H1 (cell line): ENCODE measurements around the gene DYSF. TPM values are rescaled to one million over a fixed set of nuclear protein-coding genes. Genes with fewer than 3 reads are reported as not detected.

Source experiments
- CTCF ChIA-PET: fragments of 300-600 bp; sonication (Branson Sonifier 250); formaldehyde crosslinking; loops from one replicate; lab custom pipeline; 2021; ENCODE audit not compliant: partially characterized antibody; lab: Charles Lee
- POLR2A ChIA-PET: fragments of 300-600 bp; sonication (Branson Sonifier 250); formaldehyde crosslinking; loops from one replicate; lab custom pipeline; 2021; ENCODE audit warnings: inconsistent platforms; ENCODE audit not compliant: partially characterized antibody; lab: Charles Lee
- DNase-seq, 2 experiments: peaks; one replicate each; pipeline versions ENCODE4 v3.0.0 to v3.0.0-alpha.2; 2010 to 2022; ENCODE audit warnings: low spot score in 2 of 2, low read depth in 1 of 2, mixed read lengths in 1 of 2
- FAIRE-seq: peaks from 2 replicates; lab custom pipeline; 2011; peaks lifted over from hg19 to GRCh38; lab: Jason Lieb, UNC
- H2AFZ ChIP-seq: 2 replicates; pipeline ENCODE4 v1.8.1; 2012; ENCODE audit warnings: low read length, inconsistent platforms
- H2AK5ac ChIP-seq: 2 replicates; pipeline ENCODE4 v1.6.1; 2013; ENCODE audit warnings: low read depth, low read length
- H2BK120ac ChIP-seq: replicated peaks from 2 replicates; pipeline ENCODE3; 2013; ENCODE audit warnings: low read depth, low read length, inconsistent platforms
- H2BK12ac ChIP-seq: 2 replicates; pipeline ENCODE4 v1.6.1; 2013; ENCODE audit warnings: low read depth, low read length
- H2BK15ac ChIP-seq: 2 replicates; pipeline ENCODE4 v1.6.1; 2013; ENCODE audit warnings: low read length
- H2BK20ac ChIP-seq: 2 replicates; pipeline ENCODE4 v1.6.1; 2013; ENCODE audit warnings: low read length
- H2BK5ac ChIP-seq: 2 replicates; pipeline ENCODE4 v1.6.1; 2013; ENCODE audit warnings: low read depth, low read length
- H3K14ac ChIP-seq: 2 replicates; pipeline ENCODE4 v1.6.1; 2013; ENCODE audit warnings: inconsistent platforms; ENCODE audit not compliant: insufficient read length
- H3K18ac ChIP-seq: 2 replicates; pipeline ENCODE4 v1.6.1; 2013; ENCODE audit warnings: low read length; ENCODE audit errors: extremely low read depth
- H3K23ac ChIP-seq: 2 replicates; pipeline ENCODE4 v1.6.1; 2013; ENCODE audit warnings: inconsistent platforms; ENCODE audit not compliant: insufficient read length
- H3K23me2 ChIP-seq: 2 replicates; pipeline ENCODE4 v1.6.1; 2013; ENCODE audit warnings: low read depth, low read length
- H3K27ac ChIP-seq: 2 replicates; pipeline ENCODE4 v1.6.1; 2011; ENCODE audit warnings: low read depth, low read length, inconsistent platforms
- H3K27me3 ChIP-seq, 4 experiments: replicated peaks in 1 of 4; 1 replicate in 1 of 4; 2 replicates in 3 of 4; pipeline versions ENCODE4 v1.6.1 to v1.8.1; 2011 to 2013; ENCODE audit warnings: low read length in 3 of 4, mild to moderate bottlenecking in 3 of 4, inconsistent platforms in 2 of 4, mixed read lengths in 2 of 4, moderate library complexity in 1 of 4; ENCODE audit not compliant: control insufficient read depth in 3 of 4, insufficient read depth in 3 of 4; ENCODE audit errors: extremely low read depth in 1 of 4
- H3K36me3 ChIP-seq, 4 experiments: 2 replicates each; pipeline versions ENCODE4 v1.6.1 to v1.8.1; 2011 to 2013; ENCODE audit warnings: mild to moderate bottlenecking in 4 of 4, low read length in 3 of 4, moderate library complexity in 2 of 4, control low read depth in 1 of 4, inconsistent platforms in 1 of 4; ENCODE audit not compliant: insufficient read depth in 4 of 4, control insufficient read depth in 2 of 4
- H3K4ac ChIP-seq: replicated peaks from 2 replicates; pipeline ENCODE3; 2013; ENCODE audit warnings: low read length, low read depth, mixed read lengths, inconsistent platforms; ENCODE audit not compliant: insufficient read length
- H3K4me1 ChIP-seq, 4 experiments: replicated peaks in 1 of 4; 1 replicate in 1 of 4; 2 replicates in 3 of 4; pipeline versions ENCODE4 v1.6.1 to v1.8.1; 2011 to 2013; ENCODE audit warnings: low read length in 3 of 4, inconsistent platforms in 2 of 4, mixed read lengths in 1 of 4; ENCODE audit not compliant: insufficient read depth in 4 of 4, control insufficient read depth in 3 of 4
- H3K4me2 ChIP-seq, 2 experiments: 2 replicates each; pipeline versions ENCODE4 v1.6.1 to v1.8.1; 2011 to 2013; ENCODE audit warnings: low read depth in 2 of 2, low read length in 2 of 2, control low read depth in 1 of 2, inconsistent platforms in 1 of 2, mild to moderate bottlenecking in 1 of 2; ENCODE audit not compliant: insufficient read depth in 1 of 2
- H3K4me3 ChIP-seq, 4 experiments: fragments of 200-600, 300-600 bp in 1 of 4; sonication (generic), shearing (Covaris generic), sonication (Bioruptor Twin) in 1 of 4; 2 replicates each; pipeline versions ENCODE4 v1.5.1 to v1.8.1; 2011 to 2016; ENCODE audit warnings: low read length in 4 of 4, low read depth in 3 of 4, control low read depth in 2 of 4, inconsistent platforms in 2 of 4, mild to moderate bottlenecking in 2 of 4, mixed read lengths in 1 of 4, moderate library complexity in 1 of 4; ENCODE audit not compliant: insufficient read depth in 2 of 4; ENCODE audit errors: extremely low read depth in 1 of 4
- H3K56ac ChIP-seq: replicated peaks from 2 replicates; pipeline ENCODE3; 2013; ENCODE audit warnings: low read depth, mild to moderate bottlenecking, mixed read lengths, low read length, inconsistent platforms; ENCODE audit not compliant: insufficient read length
- H3K79me1 ChIP-seq: 2 replicates; pipeline ENCODE4 v1.6.1; 2013; ENCODE audit warnings: low read depth, low read length, control low read depth
- H3K79me2 ChIP-seq, 2 experiments: 2 replicates each; pipeline versions ENCODE4 v1.6.1 to v1.8.1; 2012 to 2013; ENCODE audit warnings: low read length in 2 of 2, mild to moderate bottlenecking in 2 of 2, inconsistent platforms in 1 of 2; ENCODE audit not compliant: insufficient read depth in 2 of 2, control insufficient read depth in 1 of 2
- H3K9ac ChIP-seq, 4 experiments: replicated peaks in 1 of 4; 1 replicate in 1 of 4; 2 replicates in 3 of 4; pipeline versions ENCODE4 v1.6.1 to v1.8.1; 2011 to 2013; ENCODE audit warnings: low read depth in 3 of 4, low read length in 3 of 4, control low read depth in 2 of 4, mild to moderate bottlenecking in 2 of 4, moderate library complexity in 2 of 4, inconsistent platforms in 1 of 4; ENCODE audit errors: extremely low read depth in 1 of 4
- H3K9me3 ChIP-seq, 2 experiments: 2 replicates each; pipeline versions ENCODE4 v1.6.1 to v1.8.1; 2012 to 2013; ENCODE audit warnings: mild to moderate bottlenecking in 2 of 2, moderate library complexity in 2 of 2, control low read depth in 1 of 2, inconsistent platforms in 1 of 2, low read depth in 1 of 2, low read length in 1 of 2, mixed read lengths in 1 of 2; ENCODE audit not compliant: insufficient read depth in 2 of 2
- H4K20me1 ChIP-seq, 2 experiments: replicated peaks in 1 of 2; 2 replicates each; pipeline versions ENCODE3 to v1.8.1; 2011 to 2013; ENCODE audit warnings: inconsistent platforms in 2 of 2, low read length in 2 of 2, mild to moderate bottlenecking in 1 of 2; ENCODE audit not compliant: insufficient read depth in 2 of 2, control insufficient read depth in 1 of 2
- H4K5ac ChIP-seq: 2 replicates; pipeline ENCODE4 v1.6.1; 2013; ENCODE audit warnings: low read length, low read depth, mixed read lengths, inconsistent platforms; ENCODE audit not compliant: insufficient read length
- H4K8ac ChIP-seq: 2 replicates; pipeline ENCODE4 v1.8.0; 2013; ENCODE audit warnings: mild to moderate bottlenecking, moderate library complexity, low read length, inconsistent platforms; ENCODE audit not compliant: insufficient read depth; ENCODE audit errors: extremely low read depth
- H4K91ac ChIP-seq: replicated peaks from 2 replicates; pipeline ENCODE3; 2013; ENCODE audit warnings: low read length, mixed read lengths, inconsistent platforms; ENCODE audit not compliant: insufficient read length
- CBX8 ChIP-seq: fragments of 300-800, 300-1000 bp; sonication (generic); IDR thresholded peaks from 2 replicates; pipeline ENCODE4 v1.7.1; 2016; ENCODE audit warnings: low read depth, low read length, borderline replicate concordance
- CEBPB ChIP-seq: IDR thresholded peaks from 2 replicates; pipeline ENCODE4 v1.6.1; 2012; ENCODE audit warnings: low read depth, low read length
- KDM4A ChIP-seq: IDR thresholded peaks from one replicate; pipeline ENCODE4 v1.7.1; 2012; ENCODE audit warnings: low read depth, mild to moderate bottlenecking, moderate library complexity, low read length, inconsistent platforms; ENCODE audit not compliant: severe bottlenecking
- PHF8 ChIP-seq: fragments of 200-600 bp; sonication (generic); conservative IDR thresholded peaks from 2 replicates; pipeline ENCODE4 v1.7.1; 2012; ENCODE audit warnings: low read depth, mild to moderate bottlenecking, inconsistent platforms, low read length, moderate library complexity
- SAP30 ChIP-seq: fragments of 300-600 bp; sonication (generic); IDR thresholded peaks from 2 replicates; pipeline ENCODE4 v1.7.1; 2012; ENCODE audit warnings: low read length, moderate library complexity, mild to moderate bottlenecking, inconsistent platforms; ENCODE audit not compliant: insufficient read depth, insufficient replicate concordance
- WGBS, 2 experiments: shearing (Covaris generic) in 1 of 2; methylation state at CpG; one replicate each; pipeline versions ENCODE4 v1.1.6 to v1.1.7; 2013 to 2015; ENCODE audit warnings: low lambda C conversion rate in 2 of 2, mixed read lengths in 2 of 2, inconsistent platforms in 1 of 2, low coverage in 1 of 2, missing lambda C conversion rate in 1 of 2; ENCODE audit not compliant: insufficient replicate concordance in 2 of 2, insufficient coverage in 1 of 2, insufficient read length in 1 of 2; ENCODE audit errors: extremely low coverage in 1 of 2, missing lambda C conversion rate in 1 of 2; 5-methylcytosine and 5-hydroxymethylcytosine counted together
- polyA plus RNA-seq, 7 experiments: library from polyadenylated mRNA; depleted of rRNA in 3 of 7; stranded (reverse) in 5 of 7; unstranded in 2 of 7; fragments of >200 nt in 5 of 7; fragments of 200-250 nt in 2 of 7; gene quantifications; 1 replicate in 5 of 7; 2 replicates in 1 of 7; 4 replicates in 1 of 7; pipeline versions ENCODE4 v1.2.1 to v1.2.3, GENCODE V29; 2011 to 2013; ENCODE audit warnings: missing spikeins in 2 of 7, mixed read lengths in 2 of 7
- total RNA-seq: library from RNA; stranded (reverse); fragmentation: NEBNext Ultra II Directional; extraction: Animal tissue kit (Norgen Biotek cat#: 25700); gene quantifications from 2 replicates; pipeline ENCODE4 v1.2.1, GENCODE V29; 2021

The DYSF gene
- total and polyA plus RNA-seq, 2 of the 8 experiments (the other 6 are each of a cell fraction or from before 2014, with no cell fraction given) = 5.8 to 7.1 TPM

DNA sequence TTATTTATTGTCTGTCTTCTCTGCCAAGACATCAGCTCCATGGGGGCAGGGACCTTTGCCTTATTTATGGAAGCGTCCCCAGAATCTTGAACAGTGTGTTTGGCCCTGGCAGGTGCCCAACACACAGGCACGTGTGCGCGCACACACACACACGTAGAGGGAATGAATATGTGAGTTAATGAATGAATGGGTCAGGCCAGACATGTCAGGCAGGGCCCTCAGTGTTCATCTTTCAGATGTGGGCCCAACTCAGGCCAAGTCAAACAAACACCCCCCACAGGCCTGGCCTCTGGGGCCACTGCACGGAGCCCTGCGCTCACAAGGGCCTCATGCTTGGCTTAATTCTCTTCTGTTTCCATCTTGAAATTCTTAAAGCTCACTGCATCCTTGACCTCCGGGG is 54.1 kb downstream of the DYSF start:
- FAIRE-seq (no peak), DNase-seq (no peak)
- no peaks in the 10 kb centered on the region for H3K9me3 ChIP-seq
- ChIA-PET POLR2A (interaction anchor here (0.9 to 1.5 kb wide), 2 partner anchors 52 to 357 kb away, joined by 3 read pairs; no protein-coding TSS in a partner anchor), CTCF (interaction anchor here (0.6 to 12.6 kb wide), 7 partner anchors 11 to 583 kb away, joined by 3 to 238 read pairs (median 9); partner anchors contain the start of gene DYSF)
- H2AFZ ChIP-seq = no peak overlapping the region
- H3K4me3 ChIP-seq = no peak overlapping the region
- no peak overlapping the region for H2BK20ac ChIP-seq
- H3K79me1 ChIP-seq = no peaks in the 10 kb centered on the region
- no peak overlapping the region for H3K4me2 ChIP-seq
- no peak overlapping the region for H2BK5ac ChIP-seq
- H3K79me2 ChIP-seq = no peaks in the 10 kb centered on the region
- H2BK15ac ChIP-seq = no peak overlapping the region
- no peak overlapping the region for H3K56ac ChIP-seq
- H2BK12ac ChIP-seq = no peak overlapping the region
- no peak overlapping the region for H3K14ac ChIP-seq
- TF ChIP-seq CBX8 = no peak
- no peak for TF ChIP-seq PHF8
- no peak for TF ChIP-seq SAP30
- TF ChIP-seq KDM4A = no peak
- TF ChIP-seq CEBPB = no peak
- no peak overlapping the region for H3K9ac ChIP-seq
- no peak overlapping the region for H3K4ac ChIP-seq
- no peaks in the 10 kb centered on the region for H3K36me3 ChIP-seq
- no peak overlapping the region for H2AK5ac ChIP-seq
- H4K5ac ChIP-seq = no peak overlapping the region
- H3K27ac ChIP-seq = no peak overlapping the region
- no peaks in the 10 kb centered on the region for H3K27me3 ChIP-seq
- no peak overlapping the region for H3K18ac ChIP-seq
- H3K4me1 ChIP-seq = no peaks in the 10 kb centered on the region; a peak in 1 of 7 replicates
- H4K20me1 ChIP-seq = no peaks in the 10 kb centered on the region
- no peak overlapping the region for H3K23ac ChIP-seq
- WGBS, 2 experiments = 95% methylated on average over 8 of the region's 8 CpGs; no CpG with 5 or more reads in 1 of the 2 experiments
- no peak overlapping the region for H2BK120ac ChIP-seq
- no peak overlapping the region for H4K91ac ChIP-seq
- no peaks in the 10 kb centered on the region for H3K23me2 ChIP-seq
- H4K8ac ChIP-seq = no peak overlapping the region
